ENCODE measurements around the gene EXD3.

Gene EXD3

DNA sequence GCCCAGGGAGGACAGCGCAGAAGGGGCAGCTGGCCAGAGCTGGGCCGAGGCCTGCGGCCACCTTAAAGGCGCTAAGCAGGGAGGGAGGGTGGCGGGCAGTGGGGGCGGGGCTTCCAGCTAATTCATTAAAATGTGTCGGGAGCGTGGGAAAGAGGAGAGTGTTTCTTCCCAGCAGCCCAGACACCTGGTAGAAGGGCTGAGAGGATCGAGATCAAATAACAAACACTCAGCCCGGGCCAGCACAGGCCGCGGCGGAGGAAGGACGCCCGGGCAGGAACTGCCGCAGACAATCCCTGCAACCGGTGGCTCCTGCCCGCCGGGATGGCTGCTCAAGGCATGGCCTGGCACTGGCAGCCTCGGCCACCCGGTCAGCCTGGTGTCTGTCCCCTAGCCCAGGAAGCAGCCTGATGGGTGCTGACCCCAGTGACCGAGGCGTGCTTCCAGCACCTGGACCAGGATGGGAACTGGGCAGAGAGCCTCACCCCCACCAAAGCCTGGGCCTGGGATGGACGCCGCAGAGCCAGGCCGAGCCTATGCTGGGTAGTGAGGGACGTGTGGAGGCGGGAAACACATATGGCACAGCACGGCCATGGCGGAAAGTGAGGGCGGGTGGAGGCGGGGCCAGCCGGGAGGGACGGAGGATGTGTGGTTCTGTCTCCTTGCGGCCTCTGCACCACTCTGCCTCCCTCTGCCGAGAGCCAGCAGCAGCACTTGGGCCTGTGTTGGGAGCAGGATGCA, 117.7 kb downstream of the EXD3 start:
- ChIA-PET CTCF (interaction anchor here (0.8 kb wide), 1 partner anchor 107 kb away, joined by 6 read pairs; no protein-coding TSS in a partner anchor), POLR2A (ENCODE audit: low non-redundant PET) (interaction anchor here (0.9 kb wide), 1 partner anchor 108 kb away, joined by 5 read pairs; no protein-coding TSS in a partner anchor)
- no peak for DNase-seq (ENCODE audit: low spot score)
- peak overlapping the region; percentile 92 for H3K27ac ChIP-seq
- TF ChIP-seq CTCF (conservative IDR thresholded peaks at IDR 0.05; ENCODE audit: low read depth), result peak; percentile 26; the same call in 1 of the 2 replicates

- peak overlapping the region; percentile 92 for H3K27ac ChIP-seq
- CTCF ChIA-PET, result interaction anchor here (0.7 to 0.9 kb wide), 3 partner anchors 12 to 709 kb away, joined by 4 to 7 read pairs (median 6); no protein-coding TSS in a partner anchor
- POLR2A ChIA-PET (ENCODE audit: low non-redundant PET), result interaction anchor here (0.9 kb wide), 1 partner anchor 109 kb away, joined by 5 read pairs; no protein-coding TSS in a partner anchor
These were observed 118.4 kb downstream of the EXD3 start for GRCh38 chr9:137304383-137305059.

GRCh38 chr9:137303893-137304382, 119.0 kb downstream of the EXD3 start:
- no peak for TF ChIP-seq CTCF (conservative IDR thresholded peaks at IDR 0.05; ENCODE audit: low read depth)
- POLR2A ChIA-PET (ENCODE audit: low non-redundant PET), result interaction anchor here (0.9 to 1.1 kb wide), 2 partner anchors 109 to 119 kb away, joined by 4 to 5 read pairs; partner anchors contain the start of gene EXD3

More at GRCh38 chr9:137304383-137305059, 118.4 kb downstream of the EXD3 start:
- DNase-seq (ENCODE audit: low spot score), result no peak
- TF ChIP-seq CTCF (conservative IDR thresholded peaks at IDR 0.05; ENCODE audit: low read depth), result peak; percentile 26; the same call in 1 of the 2 replicates

GRCh38 chr9:137303151-137303892, 119.6 kb downstream of the EXD3 start:
- no peak for TF ChIP-seq CTCF (conservative IDR thresholded peaks at IDR 0.05; ENCODE audit: low read depth)
- ChIA-PET CTCF (interaction anchor here (0.5 to 2.8 kb wide), 12 partner anchors 8 to 196 kb away, joined by 3 to 13 read pairs (median 4); partner anchors contain the start of genes RNF224 and TOR4A), POLR2A (ENCODE audit: low non-redundant PET) (interaction anchor here (1.1 kb wide), 1 partner anchor 120 kb away, joined by 4 read pairs; the partner anchor contains the start of gene EXD3)
- H3K27ac ChIP-seq, result peak overlapping the region; percentile 92
- no peak for DNase-seq (ENCODE audit: low spot score)

More at GRCh38 chr9:137303893-137304382, 119.0 kb downstream of the EXD3 start:
- H3K27ac ChIP-seq, result peak overlapping the region; percentile 92
- CTCF ChIA-PET, result interaction anchor here (0.5 to 2.8 kb wide), 9 partner anchors 9 to 710 kb away, joined by 3 to 13 read pairs (median 6); partner anchors contain the start of genes RNF224 and TOR4A
- no peak for DNase-seq (ENCODE audit: low spot score)

- ChIA-PET POLR2A (ENCODE audit: low non-redundant PET) (interaction anchor here (0.5 to 1.4 kb wide), 6 partner anchors 10 to 207 kb away, joined by 3 to 7 read pairs (median 4); partner anchors contain the start of gene EXD3), CTCF (interaction anchor here (0.5 to 2.8 kb wide), 28 partner anchors 9 to 318 kb away, joined by 3 to 13 read pairs (median 4); partner anchors contain the start of genes EXD3, RNF224 and TOR4A)
- peak; percentile 92 for TF ChIP-seq CTCF (conservative IDR thresholded peaks at IDR 0.05; ENCODE audit: low read depth)
- DNase-seq (ENCODE audit: low spot score), result peak; percentile 91
- H3K27ac ChIP-seq, result peak overlapping the region; percentile 92
These were observed 120.4 kb downstream of the EXD3 start for GRCh38 chr9:137302449-137303150.

All from RWPE1 (cell line).